Measurements from ENCODE around the gene TACO1. TPM values are rescaled to one million over a fixed set of nuclear protein-coding genes. Genes with fewer than 3 reads are reported as not detected.

TACO1 gene
- polyA plus RNA-seq, 4 donors = 24.1 to 48.8 (median 32.5) TPM

GRCh38 chr17:63564562-63564961 lies 36.1 kb upstream of the TACO1 start:
- Histone ChIP-seq H3K27ac (ENCODE audit: low read depth in 1 of 3, low read length in 2 of 3) (no peak overlapping the region), H3K4me3 (ENCODE audit: low read depth in 1 of 3, low read length in 3 of 3) (no peak overlapping the region), H3K36me3 (ENCODE audit: control insufficient read depth in 3 of 3, insufficient read depth in 2 of 3, low read depth in 1 of 3, low read length in 3 of 3) (peaks cover 0 to 16% (median 0%) of the 10 kb centered on the region in 3 donors), H3K9me3 (ENCODE audit: control insufficient read depth in 2 of 2, insufficient read depth in 1 of 2, low read depth in 1 of 2, low read length in 1 of 2) (no peaks in the 10 kb centered on the region), H3K4me1 (ENCODE audit: control insufficient read depth in 3 of 3, insufficient read depth in 2 of 3, low read depth in 1 of 3, low read length in 2 of 3) (no peaks in the 10 kb centered on the region), H3K27me3 (ENCODE audit: control insufficient read depth in 3 of 3, insufficient read depth in 3 of 3, low read length in 3 of 3) (no peaks in the 10 kb centered on the region)
- 97 to 98% (median 97%) methylated on average over 5 of the region's 5 CpGs for WGBS, 3 donors
- no peak for FAIRE-seq
- DNase-seq = no peak

- peaks cover 0 to 22% (median 2%) of the 10 kb centered on the region in 3 donors for H3K36me3 ChIP-seq (ENCODE audit: control insufficient read depth in 3 of 3, insufficient read depth in 2 of 3, low read depth in 1 of 3, low read length in 3 of 3)
- no peaks in the 10 kb centered on the region for H3K4me1 ChIP-seq (ENCODE audit: control insufficient read depth in 3 of 3, insufficient read depth in 2 of 3, low read depth in 1 of 3, low read length in 2 of 3)
- 87 to 92% (median 89%) methylated on average over 1 of the region's 1 CpG for WGBS, 3 donors
- FAIRE-seq (no peak), DNase-seq (no peak)
- H3K9me3 ChIP-seq (ENCODE audit: control insufficient read depth in 2 of 2, insufficient read depth in 1 of 2, low read depth in 1 of 2, low read length in 1 of 2) = no peaks in the 10 kb centered on the region
- no peak overlapping the region for H3K4me3 ChIP-seq (ENCODE audit: low read depth in 1 of 3, low read length in 3 of 3)
- no peak overlapping the region for H3K27ac ChIP-seq (ENCODE audit: low read depth in 1 of 3, low read length in 2 of 3)
- H3K27me3 ChIP-seq (ENCODE audit: control insufficient read depth in 3 of 3, insufficient read depth in 3 of 3, low read length in 3 of 3) = no peaks in the 10 kb centered on the region
Observed at GRCh38 chr17:63567229-63567628, 33.5 kb upstream of the TACO1 start.

- 84 to 89% (median 88%) methylated on average over 8 of the region's 8 CpGs for WGBS, 3 donors
- H3K4me1 ChIP-seq (ENCODE audit: control insufficient read depth in 3 of 3, insufficient read depth in 2 of 3, low read depth in 1 of 3, low read length in 2 of 3) = no peaks in the 10 kb centered on the region
- H3K36me3 ChIP-seq (ENCODE audit: control insufficient read depth in 3 of 3, insufficient read depth in 2 of 3, low read depth in 1 of 3, low read length in 3 of 3) = peaks cover 0 to 25% (median 2%) of the 10 kb centered on the region in 3 donors
- H3K27me3 ChIP-seq (ENCODE audit: control insufficient read depth in 3 of 3, insufficient read depth in 3 of 3, low read length in 3 of 3) = no peaks in the 10 kb centered on the region
- FAIRE-seq = no peak
- DNase-seq = no peak
- H3K27ac ChIP-seq (ENCODE audit: low read depth in 1 of 3, low read length in 2 of 3) = no peak overlapping the region
- no peaks in the 10 kb centered on the region for H3K9me3 ChIP-seq (ENCODE audit: control insufficient read depth in 2 of 2, insufficient read depth in 1 of 2, low read depth in 1 of 2, low read length in 1 of 2)
- H3K4me3 ChIP-seq (ENCODE audit: low read depth in 1 of 3, low read length in 3 of 3) = no peak overlapping the region
Observed at GRCh38 chr17:63568563-63568962, 32.1 kb upstream of the TACO1 start.

GRCh38 chr17:63571632-63572310 lies 28.9 kb upstream of the TACO1 start:
- H3K4me1 ChIP-seq (ENCODE audit: control insufficient read depth in 3 of 3, insufficient read depth in 2 of 3, low read depth in 1 of 3, low read length in 2 of 3) = no peaks in the 10 kb centered on the region
- H3K27ac ChIP-seq (ENCODE audit: low read depth in 1 of 3, low read length in 2 of 3) = no peak overlapping the region
- peak; percentile 19 to 29 for DNase-seq
- H3K27me3 ChIP-seq (ENCODE audit: control insufficient read depth in 3 of 3, insufficient read depth in 3 of 3, low read length in 3 of 3) = no peaks in the 10 kb centered on the region
- 87 to 91% (median 89%) methylated on average over 1 of the region's 1 CpG for WGBS, 3 donors
- H3K9me3 ChIP-seq (ENCODE audit: control insufficient read depth in 2 of 2, insufficient read depth in 1 of 2, low read depth in 1 of 2, low read length in 1 of 2) = no peaks in the 10 kb centered on the region
- H3K4me3 ChIP-seq (ENCODE audit: low read depth in 1 of 3, low read length in 3 of 3) = no peak overlapping the region
- FAIRE-seq = no peak
- H3K36me3 ChIP-seq (ENCODE audit: control insufficient read depth in 3 of 3, insufficient read depth in 2 of 3, low read depth in 1 of 3, low read length in 3 of 3) = peaks cover 0 to 20% (median 2%) of the 10 kb centered on the region in 3 donors

- no peaks in the 10 kb centered on the region for H3K4me1 ChIP-seq (ENCODE audit: control insufficient read depth in 3 of 3, insufficient read depth in 2 of 3, low read depth in 1 of 3, low read length in 2 of 3)
- WGBS, 3 donors = 85 to 90% (median 88%) methylated on average over 5 of the region's 5 CpGs
- FAIRE-seq = no peak
Observed at GRCh38 chr17:63573634-63574033, 27.1 kb upstream of the TACO1 start.

GRCh38 chr17:63578027-63578768 lies 22.5 kb upstream of the TACO1 start:
- no peaks in the 10 kb centered on the region for H3K27me3 ChIP-seq (ENCODE audit: control insufficient read depth in 3 of 3, insufficient read depth in 3 of 3, low read length in 3 of 3)
- peaks cover 4 to 37% (median 7%) of the 10 kb centered on the region in 3 donors for H3K36me3 ChIP-seq (ENCODE audit: control insufficient read depth in 3 of 3, insufficient read depth in 2 of 3, low read depth in 1 of 3, low read length in 3 of 3)
- WGBS, 3 donors = 83 to 85% (median 84%) methylated on average over 7 of the region's 7 CpGs
- no peak overlapping the region for H3K4me3 ChIP-seq (ENCODE audit: low read depth in 1 of 3, low read length in 3 of 3)
- H3K9me3 ChIP-seq (ENCODE audit: control insufficient read depth in 2 of 2, insufficient read depth in 1 of 2, low read depth in 1 of 2, low read length in 1 of 2) = no peaks in the 10 kb centered on the region
- H3K27ac ChIP-seq (ENCODE audit: low read depth in 1 of 3, low read length in 2 of 3) = no peak overlapping the region
- no peak for DNase-seq
- no peak for FAIRE-seq
- H3K4me1 ChIP-seq (ENCODE audit: control insufficient read depth in 3 of 3, insufficient read depth in 2 of 3, low read depth in 1 of 3, low read length in 2 of 3) = peaks cover 0 to 4% (median 0%) of the 10 kb centered on the region in 3 donors

More at GRCh38 chr17:63573634-63574033, 27.1 kb upstream of the TACO1 start:
- Histone ChIP-seq H3K4me3 (ENCODE audit: low read depth in 1 of 3, low read length in 3 of 3) (no peak overlapping the region), H3K27me3 (ENCODE audit: control insufficient read depth in 3 of 3, insufficient read depth in 3 of 3, low read length in 3 of 3) (no peaks in the 10 kb centered on the region), H3K36me3 (ENCODE audit: control insufficient read depth in 3 of 3, insufficient read depth in 2 of 3, low read depth in 1 of 3, low read length in 3 of 3) (peaks cover 0 to 22% (median 2%) of the 10 kb centered on the region in 3 donors), H3K9me3 (ENCODE audit: control insufficient read depth in 2 of 2, insufficient read depth in 1 of 2, low read depth in 1 of 2, low read length in 1 of 2) (no peaks in the 10 kb centered on the region), H3K27ac (ENCODE audit: low read depth in 1 of 3, low read length in 2 of 3) (no peak overlapping the region)
- DNase-seq = no peak

- no peak overlapping the region for H3K4me3 ChIP-seq (ENCODE audit: low read depth in 1 of 3, low read length in 3 of 3)
- H3K27me3 ChIP-seq (ENCODE audit: control insufficient read depth in 3 of 3, insufficient read depth in 3 of 3, low read length in 3 of 3) = no peaks in the 10 kb centered on the region
- DNase-seq (peak; percentile 12 to 22), FAIRE-seq (no peak)
- H3K4me1 ChIP-seq (ENCODE audit: control insufficient read depth in 3 of 3, insufficient read depth in 2 of 3, low read depth in 1 of 3, low read length in 2 of 3) = peaks cover 0 to 4% (median 0%) of the 10 kb centered on the region in 3 donors
- 51 to 71% (median 61%) methylated on average over 5 of the region's 5 CpGs for WGBS, 3 donors
- H3K36me3 ChIP-seq (ENCODE audit: control insufficient read depth in 3 of 3, insufficient read depth in 2 of 3, low read depth in 1 of 3, low read length in 3 of 3) = peaks cover 7 to 41% (median 9%) of the 10 kb centered on the region in 3 donors
- H3K27ac ChIP-seq (ENCODE audit: low read depth in 1 of 3, low read length in 2 of 3) = no peak overlapping the region
- no peaks in the 10 kb centered on the region for H3K9me3 ChIP-seq (ENCODE audit: control insufficient read depth in 2 of 2, insufficient read depth in 1 of 2, low read depth in 1 of 2, low read length in 1 of 2)
Observed at GRCh38 chr17:63578769-63579111, 22.0 kb upstream of the TACO1 start.

GRCh38 chr17:63579633-63580032 lies 21.1 kb upstream of the TACO1 start:
- 59 to 78% (median 77%) methylated on average over 11 of the region's 11 CpGs for WGBS, 3 donors
- FAIRE-seq (no peak), DNase-seq (peak in 1 of 2 donors; percentile 42)
- H3K36me3 ChIP-seq (ENCODE audit: control insufficient read depth in 3 of 3, insufficient read depth in 2 of 3, low read depth in 1 of 3, low read length in 3 of 3) = peaks cover 7 to 46% (median 10%) of the 10 kb centered on the region in 3 donors
- peaks cover 0 to 4% (median 0%) of the 10 kb centered on the region in 3 donors for H3K4me1 ChIP-seq (ENCODE audit: control insufficient read depth in 3 of 3, insufficient read depth in 2 of 3, low read depth in 1 of 3, low read length in 2 of 3)
- H3K27ac ChIP-seq (ENCODE audit: low read depth in 1 of 3, low read length in 2 of 3) = no peak overlapping the region
- H3K27me3 ChIP-seq (ENCODE audit: control insufficient read depth in 3 of 3, insufficient read depth in 3 of 3, low read length in 3 of 3) = no peaks in the 10 kb centered on the region
- no peak overlapping the region for H3K4me3 ChIP-seq (ENCODE audit: low read depth in 1 of 3, low read length in 3 of 3)
- no peaks in the 10 kb centered on the region for H3K9me3 ChIP-seq (ENCODE audit: control insufficient read depth in 2 of 2, insufficient read depth in 1 of 2, low read depth in 1 of 2, low read length in 1 of 2)

All from small intestine (tissue), 7 donors.